Choroid plexus epithelial cell (primary cell): ENCODE measurements around the gene CLIC6.
"Not testable (repeated sequence)": the region's sequence is repeated elsewhere in the genome, so short reads cannot be mapped to it uniquely, and the experiment has no call there.

Source experiments
- DNase-seq: peaks from one replicate; pipeline ENCODE4 v3.0.0-alpha.2; 2010; ENCODE audit warnings: low read depth
- H3K4me3 ChIP-seq: 2 replicates; pipeline ENCODE4 v1.5.1; 2011; ENCODE audit warnings: low read depth, mild to moderate bottlenecking, control low read depth, low read length, moderate library complexity
- CTCF ChIP-seq: conservative IDR thresholded peaks from 2 replicates; pipeline ENCODE4 v1.5.1; 2011; ENCODE audit warnings: low read depth, mild to moderate bottlenecking, control low read depth, inconsistent platforms, low read length, moderate library complexity

CLIC6 gene

GRCh38 chr21:34651642-34652041 lies 17.2 kb upstream of the CLIC6 start:
- no peak for TF ChIP-seq CTCF
- DNase-seq: no peak
- no peak overlapping the region for H3K4me3 ChIP-seq

- no peak for DNase-seq
- TF ChIP-seq CTCF: no peak
- H3K4me3 ChIP-seq: no peak overlapping the region
These were observed 15.3 kb upstream of the CLIC6 start for GRCh38 chr21:34653522-34653921.

GRCh38 chr21:34661848-34662247 lies 6.9 kb upstream of the CLIC6 start:
- H3K4me3 ChIP-seq: no peak overlapping the region
- TF ChIP-seq CTCF: no peak
- no peak for DNase-seq

- DNase-seq: no peak
- no peak overlapping the region for H3K4me3 ChIP-seq
- TF ChIP-seq CTCF: no peak
These were observed 1.0 kb upstream of the CLIC6 start for GRCh38 chr21:34667761-34668160.

GRCh38 chr21:34669149-34669879 lies 520 bp downstream of the CLIC6 start:
- no peak for DNase-seq
- no peak for TF ChIP-seq CTCF

GRCh38 chr21:34669880-34670219 lies 1.1 kb downstream of the CLIC6 start:
- H3K4me3 ChIP-seq: not testable (repeated sequence)

More at GRCh38 chr21:34669149-34669879, 520 bp downstream of the CLIC6 start:
- no peak overlapping the region for H3K4me3 ChIP-seq

GRCh38 chr21:34670220-34670961 lies 1.6 kb downstream of the CLIC6 start:
- no peak for DNase-seq
- H3K4me3 ChIP-seq: peak overlapping the region; percentile 6
- no peak for TF ChIP-seq CTCF

More at GRCh38 chr21:34669880-34670219, 1.1 kb downstream of the CLIC6 start:
- not testable (repeated sequence) for DNase-seq
